Suprapubic skin (tissue), 4 donors: Measurements from ENCODE around the gene MGAT4B.

ENCODE experiments used
- POLR2A ChIP-seq, 2 donors: fragments of 450-650 bp; IDR thresholded peaks; one replicate each; pipeline ENCODE4 v1.6.1; 2017; ENCODE audit warnings: antibody characterized with exemption in 2 of 2, mild to moderate bottlenecking in 2 of 2, moderate library complexity in 2 of 2
- POLR2AphosphoS5 ChIP-seq, 3 donors: sonication (generic); formaldehyde crosslinking; IDR thresholded peaks; one replicate each; pipeline ENCODE4 v1.6.1; 2017; ENCODE audit warnings: antibody characterized with exemption in 3 of 3
- TF ChIP-seq, protein P1 (sequence below), 2 donors: fragments of 200-600 bp in 1 of 2; fragments of 450-650 bp in 1 of 2; sonication (generic) in 1 of 2; IDR thresholded peaks; one replicate each; pipeline ENCODE4 v1.5.1; 2016 to 2019; ENCODE audit warnings: antibody characterized with exemption in 2 of 2, mild to moderate bottlenecking in 1 of 2, moderate library complexity in 1 of 2

DNA sequence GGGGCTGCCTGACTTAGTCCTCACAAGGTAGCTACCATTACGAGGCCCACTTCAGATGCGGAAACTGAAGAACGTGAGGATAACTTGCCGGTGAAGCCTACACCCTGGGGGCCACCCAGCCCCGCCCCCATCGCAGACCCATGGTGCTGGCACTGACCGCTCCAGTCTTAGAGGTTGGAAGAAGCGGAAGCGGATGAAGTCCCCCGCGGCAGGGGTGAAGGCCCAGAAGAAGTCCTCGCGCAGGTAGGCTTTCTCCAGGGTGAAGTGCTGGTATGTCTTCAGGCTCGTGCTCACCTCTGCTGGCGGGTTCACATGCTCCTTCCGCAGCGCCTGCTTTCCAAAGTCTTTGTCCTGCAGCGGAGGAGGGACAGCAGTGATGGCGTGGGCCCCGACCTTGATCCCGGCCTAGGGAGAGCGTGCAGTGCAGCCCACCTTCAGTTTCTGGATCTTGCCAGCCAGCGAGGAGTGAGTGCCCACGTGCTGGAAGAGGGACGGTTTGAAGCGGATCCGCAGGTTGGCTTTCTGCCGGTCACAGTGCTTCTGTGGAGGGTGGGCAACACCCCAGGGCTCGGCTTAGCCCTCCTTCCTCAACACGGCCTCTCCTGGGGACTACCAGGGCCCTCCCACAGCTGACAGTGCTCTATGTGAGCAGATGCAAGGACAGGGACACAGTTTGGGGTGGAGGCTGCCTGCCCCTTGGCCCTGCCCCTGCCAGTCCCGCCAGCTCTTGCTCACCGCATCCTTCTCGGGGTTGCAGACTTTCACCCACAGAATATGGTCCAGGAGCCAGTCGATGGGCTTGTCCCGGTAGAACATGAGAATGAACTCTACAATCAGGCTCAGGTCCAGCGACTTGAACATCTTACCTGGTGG is 7.7 kb downstream of the MGAT4B start:
- TF ChIP-seq POLR2A (IDR thresholded peaks at IDR 0.05): no peak
- TF ChIP-seq, protein P1, sequence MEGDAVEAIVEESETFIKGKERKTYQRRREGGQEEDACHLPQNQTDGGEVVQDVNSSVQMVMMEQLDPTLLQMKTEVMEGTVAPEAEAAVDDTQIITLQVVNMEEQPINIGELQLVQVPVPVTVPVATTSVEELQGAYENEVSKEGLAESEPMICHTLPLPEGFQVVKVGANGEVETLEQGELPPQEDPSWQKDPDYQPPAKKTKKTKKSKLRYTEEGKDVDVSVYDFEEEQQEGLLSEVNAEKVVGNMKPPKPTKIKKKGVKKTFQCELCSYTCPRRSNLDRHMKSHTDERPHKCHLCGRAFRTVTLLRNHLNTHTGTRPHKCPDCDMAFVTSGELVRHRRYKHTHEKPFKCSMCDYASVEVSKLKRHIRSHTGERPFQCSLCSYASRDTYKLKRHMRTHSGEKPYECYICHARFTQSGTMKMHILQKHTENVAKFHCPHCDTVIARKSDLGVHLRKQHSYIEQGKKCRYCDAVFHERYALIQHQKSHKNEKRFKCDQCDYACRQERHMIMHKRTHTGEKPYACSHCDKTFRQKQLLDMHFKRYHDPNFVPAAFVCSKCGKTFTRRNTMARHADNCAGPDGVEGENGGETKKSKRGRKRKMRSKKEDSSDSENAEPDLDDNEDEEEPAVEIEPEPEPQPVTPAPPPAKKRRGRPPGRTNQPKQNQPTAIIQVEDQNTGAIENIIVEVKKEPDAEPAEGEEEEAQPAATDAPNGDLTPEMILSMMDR (IDR thresholded peaks at IDR 0.05): no peak
- no peak for TF ChIP-seq POLR2AphosphoS5 (IDR thresholded peaks at IDR 0.05)
